Measurements from ENCODE around the gene RBMXL3. TPM values are rescaled to one million over a fixed set of nuclear protein-coding genes. Genes with fewer than 3 reads are reported as not detected.
"Not testable (repeated sequence)": the region's sequence is repeated elsewhere in the genome, so short reads cannot be mapped to it uniquely, and the experiment has no call there.

RBMXL3 gene
- total and polyA plus RNA-seq, 2 donors from 2014 or later = not detected

GRCh38 chrX:115192244-115192700 lies 3.1 kb downstream of the RBMXL3 start:
- H3K27ac ChIP-seq (ENCODE audit: low read depth in 2 of 2, low read length in 2 of 2) = no peak overlapping the region
- H3K27me3 ChIP-seq (ENCODE audit: control insufficient read depth, insufficient read depth, low read length) = no peaks in the 10 kb centered on the region
- DNase-seq (no peak), FAIRE-seq (no peak)
- intact Hi-C loops (cut with DNase I) = no loop called here
- no peak overlapping the region for H3K4me3 ChIP-seq (ENCODE audit: low read length in 3 of 3)
- H3K9ac ChIP-seq (ENCODE audit: low read length in 3 of 3) = no peak overlapping the region
- H3K36me3 ChIP-seq (ENCODE audit: control insufficient read depth in 2 of 3, insufficient read depth in 3 of 3, low read length in 3 of 3) = no peaks in the 10 kb centered on the region
- TF ChIP-seq CTCF (IDR thresholded peaks at IDR 0.05; ENCODE audit: borderline replicate concordance, extremely low read depth, insufficient read depth) = no peak
- no peaks in the 10 kb centered on the region for H3K9me3 ChIP-seq (ENCODE audit: control insufficient read depth in 2 of 3, insufficient read depth in 1 of 3, low read length in 3 of 3)
- H3K4me1 ChIP-seq (ENCODE audit: control insufficient read depth in 2 of 3, insufficient read depth in 2 of 3, low read depth in 1 of 3, low read length in 3 of 3) = no peaks in the 10 kb centered on the region

GRCh38 chrX:115204040-115204439 lies 14.8 kb downstream of the RBMXL3 start:
- intact Hi-C loops (cut with DNase I) = no loop called here
- no peak for FAIRE-seq
- no peaks in the 10 kb centered on the region for H3K36me3 ChIP-seq (ENCODE audit: control insufficient read depth in 2 of 3, insufficient read depth in 3 of 3, low read length in 3 of 3)

GRCh38 chrX:115209547-115209946 lies 20.3 kb downstream of the RBMXL3 start:
- H3K4me3 ChIP-seq (ENCODE audit: low read length in 3 of 3); FAIRE-seq; H3K27ac ChIP-seq (ENCODE audit: low read depth in 2 of 2, low read length in 2 of 2); DNase-seq; H3K9me3 ChIP-seq (ENCODE audit: control insufficient read depth in 2 of 3, insufficient read depth in 1 of 3, low read length in 3 of 3); intact Hi-C loops (cut with DNase I); H3K27me3 ChIP-seq (ENCODE audit: control insufficient read depth, insufficient read depth, low read length); H3K36me3 ChIP-seq (ENCODE audit: control insufficient read depth in 2 of 3, insufficient read depth in 3 of 3, low read length in 3 of 3); H3K9ac ChIP-seq (ENCODE audit: low read length in 3 of 3); H3K4me1 ChIP-seq (ENCODE audit: control insufficient read depth in 2 of 3, insufficient read depth in 2 of 3, low read depth in 1 of 3, low read length in 3 of 3): not testable (repeated sequence)

More at GRCh38 chrX:115204040-115204439, 14.8 kb downstream of the RBMXL3 start:
- no peak overlapping the region for H3K27ac ChIP-seq (ENCODE audit: low read depth in 2 of 2, low read length in 2 of 2)
- H3K9me3 ChIP-seq (ENCODE audit: control insufficient read depth in 2 of 3, insufficient read depth in 1 of 3, low read length in 3 of 3) = no peaks in the 10 kb centered on the region
- H3K9ac ChIP-seq (ENCODE audit: low read length in 3 of 3) = no peak overlapping the region
- no peak for DNase-seq
- H3K4me3 ChIP-seq (ENCODE audit: low read length in 3 of 3) = no peak overlapping the region
- H3K27me3 ChIP-seq (ENCODE audit: control insufficient read depth, insufficient read depth, low read length) = no peaks in the 10 kb centered on the region
- H3K4me1 ChIP-seq (ENCODE audit: control insufficient read depth in 2 of 3, insufficient read depth in 2 of 3, low read depth in 1 of 3, low read length in 3 of 3) = no peaks in the 10 kb centered on the region
- TF ChIP-seq CTCF (IDR thresholded peaks at IDR 0.05; ENCODE audit: borderline replicate concordance, extremely low read depth, insufficient read depth) = no peak

- DNase-seq = no peak
- Histone ChIP-seq H3K4me3 (ENCODE audit: low read length in 3 of 3) (no peak overlapping the region), H3K9ac (ENCODE audit: low read length in 3 of 3) (no peak overlapping the region), H3K27me3 (ENCODE audit: control insufficient read depth, insufficient read depth, low read length) (no peaks in the 10 kb centered on the region), H3K27ac (ENCODE audit: low read depth in 2 of 2, low read length in 2 of 2) (no peak overlapping the region), H3K4me1 (ENCODE audit: control insufficient read depth in 2 of 3, insufficient read depth in 2 of 3, low read depth in 1 of 3, low read length in 3 of 3) (no peaks in the 10 kb centered on the region), H3K9me3 (ENCODE audit: control insufficient read depth in 2 of 3, insufficient read depth in 1 of 3, low read length in 3 of 3) (no peaks in the 10 kb centered on the region), H3K36me3 (ENCODE audit: control insufficient read depth in 2 of 3, insufficient read depth in 3 of 3, low read length in 3 of 3) (no peaks in the 10 kb centered on the region)
- intact Hi-C loops (cut with DNase I) = no loop called here
- no peak for TF ChIP-seq CTCF (IDR thresholded peaks at IDR 0.05; ENCODE audit: borderline replicate concordance, extremely low read depth, insufficient read depth)
- FAIRE-seq = no peak
These were observed 24.9 kb downstream of the RBMXL3 start for GRCh38 chrX:115214151-115214550.
